Lower lobe of right lung (tissue), 2 donors: ENCODE data around the gene IGFL2. TPM values are rescaled to one million over a fixed set of nuclear protein-coding genes. Genes with fewer than 3 reads are reported as not detected.

Experiments
- ATAC-seq, 2 donors: fragments of 200-7000 bp; cut with Tn5 transposase; one replicate each; pipeline ENCODE4 v1.9.1; 2020 to 2022; ENCODE audit warnings: mild to moderate bottlenecking in 2 of 2, moderate library complexity in 2 of 2
- DNase-seq: peaks from one replicate; pipeline ENCODE4 v3.0.0-alpha.2; 2020
- H3K27ac ChIP-seq: fragments of 200-600 bp; one replicate; pipeline ENCODE4 v1.8.0; 2022
- H3K27me3 ChIP-seq: fragments of 200-600 bp; one replicate; pipeline ENCODE4 v1.8.0; 2022; ENCODE audit warnings: low read depth
- H3K36me3 ChIP-seq: fragments of 200-600 bp; one replicate; pipeline ENCODE4 v1.8.0; 2022; ENCODE audit warnings: mild to moderate bottlenecking
- H3K4me1 ChIP-seq: fragments of 200-600 bp; one replicate; pipeline ENCODE4 v1.8.0; 2022
- H3K4me3 ChIP-seq: fragments of 200-600 bp; one replicate; pipeline ENCODE4 v1.8.0; 2022; ENCODE audit warnings: mild to moderate bottlenecking
- H3K9me3 ChIP-seq: fragments of 200-600 bp; one replicate; pipeline ENCODE4 v1.8.0; 2022
- intact Hi-C: fragments of 100-400 bp; cut with DNase I; formaldehyde crosslinking; loops from one replicate; pipeline ENCODE4 v1.11.0; 2022
- total RNA-seq: library from RNA; stranded (reverse); fragmentation: NEBNext Ultra II Directional; extraction: Animal tissue kit (Norgen Biotek cat#: 25700); gene quantifications from one replicate; pipeline ENCODE4 v1.2.1, GENCODE V29; 2021
- TF ChIP-seq, protein P1 (sequence below): fragments of 200-600 bp; IDR thresholded peaks from one replicate; pipeline ENCODE4 v1.8.0; 2022; ENCODE audit warnings: antibody characterized with exemption, mild to moderate bottlenecking
- donor health status: DM: no; HTN: yes; CAD: no; lungs with severe emphysema.

Gene IGFL2
- total RNA-seq, 1 donor from 2014 or later = not detected

DNA sequence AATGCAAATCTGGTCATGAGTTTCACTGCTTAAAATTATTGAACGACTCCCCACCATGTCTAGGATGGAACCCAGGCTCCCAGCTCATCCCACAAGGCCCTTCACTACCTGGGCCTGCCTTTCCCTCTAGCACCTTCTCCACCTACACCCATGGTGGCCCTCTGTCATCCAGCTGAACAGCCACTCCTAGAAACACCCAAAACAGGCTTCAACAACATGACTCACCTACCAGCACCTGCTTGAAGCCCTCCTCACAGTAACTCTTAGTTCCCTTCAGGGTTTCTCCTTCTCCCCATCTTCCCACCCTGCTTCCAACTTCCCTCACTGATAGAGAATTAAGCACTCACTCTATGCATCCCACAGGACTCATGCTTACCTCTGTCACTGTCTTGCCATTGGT lies 6.6 kb upstream of the IGFL2 start:
- no peak for ATAC-seq

DNA sequence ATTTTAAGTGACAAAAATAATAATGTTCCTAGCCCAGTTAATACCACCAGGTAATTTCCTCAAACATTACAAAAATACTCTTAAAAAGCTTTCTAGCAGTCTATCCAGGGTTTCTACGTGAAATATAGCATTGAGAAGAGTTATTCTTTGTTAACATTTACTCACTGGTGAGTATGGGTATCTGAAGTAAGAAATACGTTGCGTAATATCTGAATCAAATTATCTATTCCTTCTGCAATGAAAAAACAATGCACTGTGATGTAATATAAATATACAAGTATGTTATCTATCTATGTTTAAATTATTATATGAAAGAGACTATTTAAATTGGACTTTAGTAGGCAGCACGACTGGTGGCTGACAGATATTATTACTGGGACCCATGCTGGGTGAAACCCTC lies 5.7 kb upstream of the IGFL2 start:
- no peak overlapping the region for H3K4me3 ChIP-seq
- DNase-seq = no peak
- intact Hi-C loops = no loop called here
- H3K9me3 ChIP-seq = no peaks in the 10 kb centered on the region
- TF ChIP-seq, protein P1, sequence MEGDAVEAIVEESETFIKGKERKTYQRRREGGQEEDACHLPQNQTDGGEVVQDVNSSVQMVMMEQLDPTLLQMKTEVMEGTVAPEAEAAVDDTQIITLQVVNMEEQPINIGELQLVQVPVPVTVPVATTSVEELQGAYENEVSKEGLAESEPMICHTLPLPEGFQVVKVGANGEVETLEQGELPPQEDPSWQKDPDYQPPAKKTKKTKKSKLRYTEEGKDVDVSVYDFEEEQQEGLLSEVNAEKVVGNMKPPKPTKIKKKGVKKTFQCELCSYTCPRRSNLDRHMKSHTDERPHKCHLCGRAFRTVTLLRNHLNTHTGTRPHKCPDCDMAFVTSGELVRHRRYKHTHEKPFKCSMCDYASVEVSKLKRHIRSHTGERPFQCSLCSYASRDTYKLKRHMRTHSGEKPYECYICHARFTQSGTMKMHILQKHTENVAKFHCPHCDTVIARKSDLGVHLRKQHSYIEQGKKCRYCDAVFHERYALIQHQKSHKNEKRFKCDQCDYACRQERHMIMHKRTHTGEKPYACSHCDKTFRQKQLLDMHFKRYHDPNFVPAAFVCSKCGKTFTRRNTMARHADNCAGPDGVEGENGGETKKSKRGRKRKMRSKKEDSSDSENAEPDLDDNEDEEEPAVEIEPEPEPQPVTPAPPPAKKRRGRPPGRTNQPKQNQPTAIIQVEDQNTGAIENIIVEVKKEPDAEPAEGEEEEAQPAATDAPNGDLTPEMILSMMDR = no peak
- no peak overlapping the region for H3K27ac ChIP-seq
- no peak for ATAC-seq
- no peaks in the 10 kb centered on the region for H3K4me1 ChIP-seq
- H3K36me3 ChIP-seq = no peaks in the 10 kb centered on the region
- peaks cover 5% of the 10 kb centered on the region for H3K27me3 ChIP-seq

More for the DNA sequence above, 6.6 kb upstream of the IGFL2 start:
- no peaks in the 10 kb centered on the region for H3K36me3 ChIP-seq
- no peak overlapping the region for H3K4me3 ChIP-seq
- H3K9me3 ChIP-seq = no peaks in the 10 kb centered on the region
- no peak for DNase-seq
- H3K27ac ChIP-seq = no peak overlapping the region
- peaks cover 5% of the 10 kb centered on the region for H3K27me3 ChIP-seq
- intact Hi-C loops = no loop called here
- no peaks in the 10 kb centered on the region for H3K4me1 ChIP-seq
- TF ChIP-seq, protein P1 = no peak

DNA sequence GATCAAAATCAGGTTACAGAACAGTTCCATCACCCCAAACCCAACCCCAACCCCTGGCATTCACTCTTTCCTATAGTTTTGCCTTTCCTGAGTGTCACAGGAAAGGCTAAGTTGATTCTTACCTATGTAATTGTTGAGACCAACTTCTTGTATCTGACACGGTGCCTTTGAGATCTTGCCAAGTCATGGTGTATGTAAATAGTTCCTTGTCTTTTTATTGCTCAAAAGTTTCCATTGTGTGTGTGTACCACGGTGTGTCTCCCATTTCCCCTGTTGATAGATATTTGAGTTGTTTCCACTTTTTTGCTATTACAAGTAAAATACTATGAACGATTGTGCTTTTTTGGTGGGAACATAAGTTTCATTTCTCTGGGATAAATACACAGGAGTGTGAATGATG lies 3.3 kb upstream of the IGFL2 start:
- H3K4me1 ChIP-seq = peaks cover 5% of the 10 kb centered on the region
- no peaks in the 10 kb centered on the region for H3K27me3 ChIP-seq
- DNase-seq (no peak), ATAC-seq (no peak)
- no peak overlapping the region for H3K4me3 ChIP-seq
- no peaks in the 10 kb centered on the region for H3K36me3 ChIP-seq
- no peak overlapping the region for H3K27ac ChIP-seq
- no peaks in the 10 kb centered on the region for H3K9me3 ChIP-seq
- TF ChIP-seq, protein P1 = no peak
- intact Hi-C loops = no loop called here

DNA sequence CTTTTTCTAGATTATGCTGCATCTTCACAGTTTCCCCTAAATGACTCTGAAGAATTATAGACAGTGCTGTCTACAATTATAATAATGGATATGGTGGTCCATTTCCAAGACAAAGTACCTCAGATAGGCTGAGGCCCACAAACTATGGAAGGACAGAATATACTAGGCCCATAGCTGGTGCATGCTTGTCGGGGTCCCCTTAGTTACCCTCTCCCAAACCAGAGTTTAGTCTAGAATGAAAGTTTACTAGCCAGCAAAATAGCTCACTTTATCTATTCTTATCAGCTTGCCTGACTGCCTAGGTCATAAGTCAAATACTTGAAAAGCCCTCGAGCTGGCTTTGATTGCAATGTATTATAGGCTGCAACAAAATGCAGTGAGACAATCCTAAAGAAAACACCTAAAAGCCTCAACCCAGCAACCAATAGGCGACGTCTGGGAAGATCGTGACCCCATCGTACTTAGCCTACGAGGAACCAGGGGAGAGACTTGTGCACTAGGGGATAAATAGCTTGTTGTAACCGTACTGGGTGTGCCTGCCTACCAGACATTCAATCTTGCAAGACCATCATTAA lies 785 bp upstream of the IGFL2 start:
- ATAC-seq (no peak), DNase-seq (no peak)
- Histone ChIP-seq H3K27me3 (peaks cover 15% of the 10 kb centered on the region), H3K4me1 (peaks cover 5% of the 10 kb centered on the region), H3K36me3 (no peaks in the 10 kb centered on the region), H3K27ac (no peak overlapping the region), H3K4me3 (no peak overlapping the region), H3K9me3 (no peaks in the 10 kb centered on the region)
- TF ChIP-seq, protein P1 = no peak
- intact Hi-C loops = no loop called here

DNA sequence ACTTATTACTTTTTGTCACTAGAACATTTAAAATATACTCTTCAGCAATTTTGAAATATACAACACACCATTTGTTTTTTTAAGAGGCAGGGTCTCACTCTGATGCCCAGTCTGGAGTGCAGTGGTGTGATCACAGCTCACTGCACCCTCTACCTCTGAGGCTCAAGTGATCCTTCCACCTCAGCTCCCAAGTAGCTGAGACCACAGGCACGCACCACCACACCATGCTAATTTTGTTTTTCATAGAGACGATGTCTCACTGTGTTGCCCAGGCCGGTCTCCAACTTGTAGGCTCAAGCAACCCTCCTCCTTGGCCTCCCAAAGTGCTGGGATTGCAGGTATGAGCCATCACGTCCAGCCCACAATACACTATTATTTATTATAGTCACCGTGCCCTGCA lies 2.6 kb downstream of the IGFL2 start:
- Histone ChIP-seq H3K4me3 (no peak overlapping the region), H3K4me1 (peaks cover 5% of the 10 kb centered on the region), H3K27me3 (peaks cover 25% of the 10 kb centered on the region), H3K9me3 (no peaks in the 10 kb centered on the region), H3K27ac (no peak overlapping the region), H3K36me3 (no peaks in the 10 kb centered on the region)
- ATAC-seq (no peak), DNase-seq (no peak)
- intact Hi-C loops = no loop called here
- TF ChIP-seq, protein P1 = no peak
